Endothelial cell of umbilical vein (primary cell): ENCODE results near the gene CNTNAP2. TPM values are rescaled to one million over a fixed set of nuclear protein-coding genes. Genes with fewer than 3 reads are reported as not detected.

Experiments
- BruUV-seq: library from RNA; stranded (reverse); fragments of 400-500 nt; replicated peaks from 2 replicates; lab custom pipeline; 2021; lab: Mats Ljungman, UMichigan
- CTCF ChIA-PET: fragments of 300-600, 350-600 bp; sonication (Branson Sonifier 250); formaldehyde crosslinking; loops from one replicate; lab custom pipeline; 2021; ENCODE audit warnings: antibody characterized with exemption, inconsistent platforms; lab: Charles Lee
- POLR2A ChIA-PET: fragments of 300-600, 350-600 bp; sonication (Branson Sonifier 250); formaldehyde crosslinking; loops from one replicate; lab custom pipeline; 2021; ENCODE audit warnings: antibody characterized with exemption, inconsistent platforms; lab: Charles Lee
- DNase-seq: peaks from one replicate; pipeline ENCODE4 v3.0.0-alpha.2; 2011; ENCODE audit warnings: low read depth, low spot score
- FAIRE-seq: peaks from 2 replicates; lab custom pipeline; 2011; peaks lifted over from hg19 to GRCh38; lab: Jason Lieb, UNC
- H2AFZ ChIP-seq: 2 replicates; pipeline ENCODE4 v1.6.0; 2012; ENCODE audit warnings: low read depth, low read length, control low read depth, inconsistent platforms
- H3K27ac ChIP-seq: 2 replicates; pipeline ENCODE4 v1.5.1; 2011; ENCODE audit warnings: low read depth, mild to moderate bottlenecking, control low read depth, low read length, moderate library complexity; ENCODE audit not compliant: insufficient read depth
- H3K27me3 ChIP-seq, 2 experiments: 2 replicates each; pipeline versions ENCODE4 v1.6.0 to v1.6.1; 2011; ENCODE audit warnings: low read length in 2 of 2, mixed read lengths in 1 of 2; ENCODE audit not compliant: control insufficient read depth in 2 of 2, insufficient read depth in 2 of 2
- H3K36me3 ChIP-seq, 2 experiments: 2 replicates in 1 of 2; 3 replicates in 1 of 2; pipeline ENCODE4 v1.5.1; 2011; ENCODE audit warnings: low read length in 2 of 2, mild to moderate bottlenecking in 1 of 2, moderate library complexity in 1 of 2; ENCODE audit not compliant: control insufficient read depth in 2 of 2, insufficient read depth in 2 of 2; ENCODE audit errors: extremely low read depth in 1 of 2
- H3K4me1 ChIP-seq: 3 replicates; pipeline ENCODE4 v1.5.1; 2011; ENCODE audit warnings: mild to moderate bottlenecking, low read length; ENCODE audit not compliant: control insufficient read depth, insufficient read depth; ENCODE audit errors: extremely low read depth
- H3K4me2 ChIP-seq: 2 replicates; pipeline ENCODE4 v1.6.1; 2011; ENCODE audit warnings: low read length, control low read depth, mixed read lengths; ENCODE audit not compliant: insufficient read depth
- H3K4me3 ChIP-seq, 3 experiments: fragments of 200-600 bp in 1 of 3; sonication (generic), shearing (Covaris generic) in 1 of 3; replicated peaks in 1 of 3; 2 replicates each; pipeline ENCODE4 v1.5.1; 2011 to 2016; ENCODE audit warnings: control low read depth in 3 of 3, low read length in 3 of 3, mild to moderate bottlenecking in 2 of 3, inconsistent platforms in 1 of 3, low read depth in 1 of 3, moderate library complexity in 1 of 3; ENCODE audit not compliant: insufficient read depth in 1 of 3
- H3K79me2 ChIP-seq: 2 replicates; pipeline ENCODE4 v1.6.0; 2012; ENCODE audit warnings: low read length, inconsistent platforms; ENCODE audit not compliant: control insufficient read depth, insufficient read depth
- H3K9ac ChIP-seq: replicated peaks from 2 replicates; pipeline ENCODE3; 2011; ENCODE audit warnings: low read length, control low read depth; ENCODE audit not compliant: insufficient read depth; ENCODE audit errors: extremely low read depth
- H3K9me1 ChIP-seq: replicated peaks from 3 replicates; pipeline ENCODE4 v1.6.0; 2011; ENCODE audit warnings: mild to moderate bottlenecking, low read length; ENCODE audit not compliant: control insufficient read depth, insufficient read depth; ENCODE audit errors: extremely low read depth
- H3K9me3 ChIP-seq: replicated peaks from 2 replicates; pipeline ENCODE4 v1.5.1; 2012; ENCODE audit warnings: low read length, inconsistent platforms; ENCODE audit not compliant: control insufficient read depth, insufficient read depth
- H4K20me1 ChIP-seq: replicated peaks from 2 replicates; pipeline ENCODE3; 2011; ENCODE audit warnings: mild to moderate bottlenecking, low read length; ENCODE audit not compliant: control insufficient read depth, insufficient read depth; ENCODE audit errors: extremely low read depth
- EZH2 ChIP-seq: IDR thresholded peaks from 2 replicates; pipeline ENCODE4 v1.6.1; 2012; ENCODE audit warnings: borderline replicate concordance, low read depth, mild to moderate bottlenecking, moderate library complexity, low read length, inconsistent platforms; ENCODE audit not compliant: severe bottlenecking
- FOS ChIP-seq: IDR thresholded peaks from 2 replicates; pipeline ENCODE4 v1.6.1; 2011; ENCODE audit warnings: mild to moderate bottlenecking, low read length, moderate library complexity, borderline replicate concordance; ENCODE audit not compliant: insufficient read depth
- GATA2 ChIP-seq: IDR thresholded peaks from 2 replicates; pipeline ENCODE4 v1.7.0; 2011; ENCODE audit warnings: low read depth, mild to moderate bottlenecking, moderate library complexity, mixed read lengths, low read length; ENCODE audit not compliant: insufficient read length, insufficient read depth
- JUN ChIP-seq: IDR thresholded peaks from 2 replicates; pipeline ENCODE4 v1.6.1; 2011; ENCODE audit warnings: borderline replicate concordance, low read depth; ENCODE audit not compliant: insufficient read length, insufficient read depth
- MYC ChIP-seq: IDR thresholded peaks from one replicate; pipeline ENCODE4 v1.6.1; 2011; ENCODE audit warnings: mild to moderate bottlenecking, low read depth, low read length
- POLR2A ChIP-seq: IDR thresholded peaks from 2 replicates; pipeline ENCODE4 v1.6.1; 2012; ENCODE audit warnings: low read depth, mild to moderate bottlenecking, control low read depth, low read length
- POLR2AphosphoS5 ChIP-seq: IDR thresholded peaks from 2 replicates; pipeline ENCODE4 v1.6.1; 2012; ENCODE audit warnings: low read depth, mild to moderate bottlenecking, control low read depth, low read length, moderate library complexity; ENCODE audit not compliant: insufficient read depth
- dilution Hi-C: fragments of 300-500 bp; cut with MboI; formaldehyde crosslinking; loops from one replicate; pipeline ENCODE4 v1.15.0; 2019; ENCODE audit warnings: low sequenced_read_pairs; ENCODE audit not compliant: extremely low pct_ligation_motif_present
- intact Hi-C: fragments of 100-400 bp; cut with micrococcal nuclease; formaldehyde crosslinking; loops from one replicate; pipeline ENCODE4 v1.10.0; 2022
- polyA plus RNA-seq, 4 experiments: library from polyadenylated mRNA; depleted of rRNA in 3 of 4; stranded (reverse) in 3 of 4; unstranded in 1 of 4; fragments of >200 nt; gene quantifications; 2 replicates each; pipeline versions ENCODE4 v1.2.1 to v1.2.3, GENCODE V29; 2011 to 2012; ENCODE audit warnings: missing spikeins in 1 of 4
- total RNA-seq: library from RNA; stranded (reverse); gene quantifications from 2 replicates; pipeline ENCODE4 v1.2.3, GENCODE V29; 2021
- TF ChIP-seq, protein P1 (sequence below), 2 donors: IDR thresholded peaks; 1 replicate in 1 of 2; 2 replicates in 1 of 2; pipeline ENCODE4 v1.5.1; 2011; ENCODE audit warnings: low read length in 2 of 2, mild to moderate bottlenecking in 2 of 2, moderate library complexity in 2 of 2, control low read depth in 1 of 2, inconsistent platforms in 1 of 2, low read depth in 1 of 2; ENCODE audit not compliant: insufficient read depth in 1 of 2; ENCODE audit errors: extremely low read depth in 1 of 2
- TF ChIP-seq, protein P2 (sequence below): IDR thresholded peaks from 2 replicates; pipeline ENCODE4 v1.6.1; 2011; ENCODE audit not compliant: insufficient read depth, insufficient read length

The CNTNAP2 gene
- total and polyA plus RNA-seq, 2 donors (not counting 3 experiments of a cell fraction or from before 2014, with no cell fraction given), result not detected

DNA sequence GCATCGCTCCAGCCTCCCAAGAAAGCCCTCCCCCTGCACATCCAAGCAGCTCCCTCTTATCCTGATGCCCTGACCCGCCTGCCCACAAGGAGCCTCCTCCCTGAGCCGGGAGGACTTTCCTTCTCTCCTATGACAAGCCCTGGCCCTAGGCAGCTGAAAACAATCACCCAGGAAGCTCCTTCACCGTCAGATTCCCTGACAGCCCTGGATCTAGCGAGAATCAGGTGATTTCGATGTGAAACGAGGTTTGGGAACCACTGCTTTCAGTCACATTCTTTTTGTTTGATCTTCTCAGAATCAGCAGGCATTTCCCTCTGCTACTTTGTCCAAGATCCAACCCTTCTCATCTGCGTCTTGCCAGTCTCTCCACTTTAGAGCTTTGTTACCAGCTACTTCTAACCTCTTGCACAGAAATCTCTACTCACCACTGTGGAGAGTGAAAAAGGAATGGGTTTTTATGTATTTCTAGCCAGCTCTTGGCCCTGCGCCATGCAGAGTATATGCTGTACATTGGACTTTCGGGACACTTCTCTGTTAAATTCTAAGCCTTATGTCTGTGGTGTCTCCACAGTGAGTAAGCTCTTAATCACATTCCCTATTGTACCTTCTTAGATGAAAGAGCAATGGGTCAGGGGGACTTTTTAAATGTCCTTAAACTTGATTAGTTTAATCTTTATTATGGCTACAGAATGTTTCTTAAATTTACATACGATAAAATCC is 2220.8 kb downstream of the CNTNAP2 start:
- H4K20me1 ChIP-seq, result no peaks in the 10 kb centered on the region
- no peak overlapping the region for H2AFZ ChIP-seq
- no peak overlapping the region for H3K9ac ChIP-seq
- POLR2A ChIA-PET, result no interaction called here
- no peaks in the 10 kb centered on the region for H3K9me1 ChIP-seq
- no peaks in the 10 kb centered on the region for H3K27me3 ChIP-seq
- BruUV-seq, result no TSS peak
- no peaks in the 10 kb centered on the region for H3K4me1 ChIP-seq
- H3K79me2 ChIP-seq, result no peaks in the 10 kb centered on the region
- TF ChIP-seq, protein P1, sequence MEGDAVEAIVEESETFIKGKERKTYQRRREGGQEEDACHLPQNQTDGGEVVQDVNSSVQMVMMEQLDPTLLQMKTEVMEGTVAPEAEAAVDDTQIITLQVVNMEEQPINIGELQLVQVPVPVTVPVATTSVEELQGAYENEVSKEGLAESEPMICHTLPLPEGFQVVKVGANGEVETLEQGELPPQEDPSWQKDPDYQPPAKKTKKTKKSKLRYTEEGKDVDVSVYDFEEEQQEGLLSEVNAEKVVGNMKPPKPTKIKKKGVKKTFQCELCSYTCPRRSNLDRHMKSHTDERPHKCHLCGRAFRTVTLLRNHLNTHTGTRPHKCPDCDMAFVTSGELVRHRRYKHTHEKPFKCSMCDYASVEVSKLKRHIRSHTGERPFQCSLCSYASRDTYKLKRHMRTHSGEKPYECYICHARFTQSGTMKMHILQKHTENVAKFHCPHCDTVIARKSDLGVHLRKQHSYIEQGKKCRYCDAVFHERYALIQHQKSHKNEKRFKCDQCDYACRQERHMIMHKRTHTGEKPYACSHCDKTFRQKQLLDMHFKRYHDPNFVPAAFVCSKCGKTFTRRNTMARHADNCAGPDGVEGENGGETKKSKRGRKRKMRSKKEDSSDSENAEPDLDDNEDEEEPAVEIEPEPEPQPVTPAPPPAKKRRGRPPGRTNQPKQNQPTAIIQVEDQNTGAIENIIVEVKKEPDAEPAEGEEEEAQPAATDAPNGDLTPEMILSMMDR (IDR thresholded peaks at IDR 0.05; ENCODE audit: extremely low read depth in 1 of 2, insufficient read depth in 1 of 2, low read depth in 1 of 2, low read length in 2 of 2), result no peak
- TF ChIP-seq POLR2A (no peak), GATA2 (no peak), MYC (no peak), JUN (no peak), FOS (no peak), POLR2AphosphoS5 (no peak), EZH2 (no peak)
- TF ChIP-seq, protein P2, sequence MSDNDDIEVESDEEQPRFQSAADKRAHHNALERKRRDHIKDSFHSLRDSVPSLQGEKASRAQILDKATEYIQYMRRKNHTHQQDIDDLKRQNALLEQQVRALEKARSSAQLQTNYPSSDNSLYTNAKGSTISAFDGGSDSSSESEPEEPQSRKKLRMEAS, result no peak
- no peak overlapping the region for H3K27ac ChIP-seq
- H3K4me2 ChIP-seq, result no peak overlapping the region
- no peaks in the 10 kb centered on the region for H3K36me3 ChIP-seq
- CTCF ChIA-PET, result no interaction called here
- intact Hi-C loops, result no loop called here
- no peaks in the 10 kb centered on the region for H3K9me3 ChIP-seq
- no peak overlapping the region for H3K4me3 ChIP-seq
- FAIRE-seq (no peak), DNase-seq (no peak)
- dilution Hi-C loops, result no loop called here
